ENCODE data around the gene DUSP6. TPM values are rescaled to one million over a fixed set of nuclear protein-coding genes. Genes with fewer than 3 reads are reported as not detected.

DUSP6 gene
- total RNA-seq, 4 donors from 2014 or later, result 31.0 to 40.2 (median 33.8) TPM

GRCh38 chr12:89309815-89310214, 42.5 kb downstream of the DUSP6 start:
- Histone ChIP-seq H3K36me3 (no peaks in the 10 kb centered on the region), H3K27ac (no peak overlapping the region), H3K27me3 (no peaks in the 10 kb centered on the region), H3K4me1 (peaks cover 0 to 3% of the 10 kb centered on the region in 2 donors), H3K9me3 (no peaks in the 10 kb centered on the region), H3K4me3 (replicated peaks in 1 of 3) (no peak overlapping the region)
- intact Hi-C loops (cut with DNase I), result no loop called here
- 78 to 82% methylated on average over 4 of the region's 4 CpGs for WGBS, 2 donors
- no peak for DNase-seq
- TF ChIP-seq POLR2A (IDR thresholded peaks at IDR 0.05), result no peak
- TF ChIP-seq, protein P1, sequence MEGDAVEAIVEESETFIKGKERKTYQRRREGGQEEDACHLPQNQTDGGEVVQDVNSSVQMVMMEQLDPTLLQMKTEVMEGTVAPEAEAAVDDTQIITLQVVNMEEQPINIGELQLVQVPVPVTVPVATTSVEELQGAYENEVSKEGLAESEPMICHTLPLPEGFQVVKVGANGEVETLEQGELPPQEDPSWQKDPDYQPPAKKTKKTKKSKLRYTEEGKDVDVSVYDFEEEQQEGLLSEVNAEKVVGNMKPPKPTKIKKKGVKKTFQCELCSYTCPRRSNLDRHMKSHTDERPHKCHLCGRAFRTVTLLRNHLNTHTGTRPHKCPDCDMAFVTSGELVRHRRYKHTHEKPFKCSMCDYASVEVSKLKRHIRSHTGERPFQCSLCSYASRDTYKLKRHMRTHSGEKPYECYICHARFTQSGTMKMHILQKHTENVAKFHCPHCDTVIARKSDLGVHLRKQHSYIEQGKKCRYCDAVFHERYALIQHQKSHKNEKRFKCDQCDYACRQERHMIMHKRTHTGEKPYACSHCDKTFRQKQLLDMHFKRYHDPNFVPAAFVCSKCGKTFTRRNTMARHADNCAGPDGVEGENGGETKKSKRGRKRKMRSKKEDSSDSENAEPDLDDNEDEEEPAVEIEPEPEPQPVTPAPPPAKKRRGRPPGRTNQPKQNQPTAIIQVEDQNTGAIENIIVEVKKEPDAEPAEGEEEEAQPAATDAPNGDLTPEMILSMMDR (IDR thresholded peaks at IDR 0.05), result no peak

DNA sequence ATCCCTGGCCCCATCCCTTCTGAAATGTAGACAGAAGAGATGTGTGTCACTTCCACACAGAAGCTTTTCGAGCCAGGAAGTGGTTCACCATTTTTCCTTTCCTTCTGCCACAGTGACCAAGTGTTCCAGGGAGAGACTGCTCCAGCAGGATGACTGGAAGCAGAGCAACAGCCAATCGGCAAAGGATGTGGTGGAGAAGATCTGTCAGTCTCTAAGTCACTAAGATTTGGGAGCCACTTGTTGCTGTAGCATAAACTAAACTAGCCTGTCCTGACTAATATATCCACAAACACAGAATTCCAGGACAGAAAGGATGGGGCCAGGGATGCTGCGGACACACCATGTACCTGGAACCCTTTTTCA, 42.9 kb downstream of the DUSP6 start:
- Histone ChIP-seq H3K36me3 (no peaks in the 10 kb centered on the region), H3K27me3 (no peaks in the 10 kb centered on the region), H3K9me3 (no peaks in the 10 kb centered on the region), H3K4me3 (replicated peaks in 1 of 3) (no peak overlapping the region), H3K4me1 (peaks cover 0 to 3% of the 10 kb centered on the region in 2 donors), H3K27ac (no peak overlapping the region)
- intact Hi-C loops (cut with DNase I), result no loop called here
- TF ChIP-seq, protein P1 (IDR thresholded peaks at IDR 0.05), result no peak
- no peak for TF ChIP-seq POLR2A (IDR thresholded peaks at IDR 0.05)
- DNase-seq, result no peak
- WGBS, 2 donors, result 78 to 89% methylated on average over 3 of the region's 3 CpGs

GRCh38 chr12:89307474-89308253, 44.6 kb downstream of the DUSP6 start:
- no peak overlapping the region for H3K27ac ChIP-seq
- 90 to 91% methylated on average over 9 of the region's 9 CpGs for WGBS, 2 donors
- no peaks in the 10 kb centered on the region for H3K27me3 ChIP-seq
- H3K4me1 ChIP-seq, result peaks cover 0 to 3% of the 10 kb centered on the region in 2 donors
- H3K4me3 ChIP-seq (replicated peaks in 1 of 3), result no peak overlapping the region
- TF ChIP-seq, protein P1 (IDR thresholded peaks at IDR 0.05), result no peak
- TF ChIP-seq POLR2A (IDR thresholded peaks at IDR 0.05), result no peak
- H3K36me3 ChIP-seq, result no peaks in the 10 kb centered on the region
- intact Hi-C loops (cut with DNase I), result no loop called here
- no peaks in the 10 kb centered on the region for H3K9me3 ChIP-seq
- no peak for DNase-seq

DNA sequence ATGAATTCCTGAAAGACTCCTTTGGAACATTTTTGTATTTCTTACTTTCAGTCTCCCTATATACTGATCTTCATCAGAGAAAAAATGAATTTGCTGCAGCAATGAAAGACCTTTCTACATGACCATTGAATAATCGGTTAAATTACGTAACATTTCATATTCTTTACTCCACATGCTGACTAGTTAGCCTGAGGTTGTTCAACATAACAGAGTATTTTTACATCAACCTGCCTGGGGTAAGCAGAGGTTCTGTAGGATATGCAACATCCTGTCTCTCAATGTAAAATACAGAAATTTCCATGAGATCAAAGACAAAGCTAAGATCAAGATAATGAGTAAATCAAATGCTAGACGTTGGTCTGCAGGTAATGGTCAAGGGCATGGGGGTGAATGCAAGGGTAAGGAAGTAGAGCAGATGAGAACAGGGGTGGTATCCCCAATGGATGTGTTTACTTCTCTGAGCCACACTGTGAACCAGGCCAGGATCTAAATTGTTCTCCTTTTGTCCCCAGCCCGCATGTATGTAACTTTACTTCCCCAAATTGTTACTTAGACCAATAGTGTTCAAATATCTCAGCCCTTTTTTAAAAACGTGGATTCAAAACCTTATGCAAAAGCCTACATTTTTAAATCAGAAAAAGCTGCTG, 45.4 kb downstream of the DUSP6 start:
- intact Hi-C loops (cut with DNase I), result no loop called here
- TF ChIP-seq, protein P1 (IDR thresholded peaks at IDR 0.05), result no peak
- no peak for TF ChIP-seq POLR2A (IDR thresholded peaks at IDR 0.05)
- Histone ChIP-seq H3K9me3 (no peaks in the 10 kb centered on the region), H3K4me1 (peaks cover 0 to 3% of the 10 kb centered on the region in 2 donors), H3K27me3 (no peaks in the 10 kb centered on the region), H3K4me3 (replicated peaks in 1 of 3) (no peak overlapping the region), H3K27ac (no peak overlapping the region), H3K36me3 (no peaks in the 10 kb centered on the region)
- DNase-seq, result no peak
- WGBS, 2 donors, result 75 to 76% methylated on average over 5 of the region's 5 CpGs

DNA sequence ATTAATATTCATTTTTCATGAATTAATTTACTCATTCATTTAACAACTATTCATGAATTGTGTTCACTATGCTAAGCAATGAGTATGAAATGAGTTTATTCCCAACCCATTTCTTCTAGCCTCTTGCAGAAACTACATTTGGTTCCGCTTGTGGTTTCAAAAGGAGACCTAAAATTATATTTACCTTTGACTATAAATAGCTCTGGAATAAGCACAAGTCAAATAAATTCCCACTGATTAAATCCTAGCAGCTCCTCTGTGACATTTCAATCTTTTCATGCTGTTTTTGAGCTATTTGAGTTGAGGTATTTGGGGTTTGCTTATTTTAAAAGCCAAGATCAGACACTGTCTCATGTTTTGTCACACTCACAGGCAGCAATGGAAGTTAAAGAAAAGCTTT, 46.9 kb downstream of the DUSP6 start:
- TF ChIP-seq POLR2A (IDR thresholded peaks at IDR 0.05), result no peak
- TF ChIP-seq, protein P1 (IDR thresholded peaks at IDR 0.05), result no peak
- no peak overlapping the region for H3K27ac ChIP-seq
- H3K36me3 ChIP-seq, result no peaks in the 10 kb centered on the region
- H3K27me3 ChIP-seq, result no peaks in the 10 kb centered on the region
- H3K4me3 ChIP-seq (replicated peaks in 1 of 3), result no peak overlapping the region
- 81 to 93% methylated on average over 1 of the region's 1 CpG for WGBS, 2 donors
- intact Hi-C loops (cut with DNase I), result no loop called here
- H3K4me1 ChIP-seq, result peaks cover 0 to 3% of the 10 kb centered on the region in 2 donors
- H3K9me3 ChIP-seq, result no peaks in the 10 kb centered on the region
- DNase-seq, result no peak
